ENCODE measurements around the gene HCFC2.

Gene HCFC2

GRCh38 chr12:104058802-104059201 lies 5.5 kb upstream of the HCFC2 start:
- Histone ChIP-seq H3K4me1 (ENCODE audit: control insufficient read depth in 1 of 2, insufficient read depth in 1 of 2, low read depth in 1 of 2, low read length in 1 of 2) (peaks cover 4 to 5% of the 10 kb centered on the region in 2 experiments), H3K27ac (no peak overlapping the region), H3K36me3 (no peaks in the 10 kb centered on the region), H3K4me3 (ENCODE audit: low read depth in 1 of 2, low read length in 1 of 2) (no peak overlapping the region), H3K27me3 (peaks cover 26% of the 10 kb centered on the region), H3K9me3 (no peaks in the 10 kb centered on the region)
- no peak for TF ChIP-seq CTCF (IDR thresholded peaks at IDR 0.05)

- no peaks in the 10 kb centered on the region for H3K9me3 ChIP-seq
- peaks cover 23% of the 10 kb centered on the region for H3K27me3 ChIP-seq
- no peak overlapping the region for H3K4me3 ChIP-seq (ENCODE audit: low read depth in 1 of 2, low read length in 1 of 2)
- H3K4me1 ChIP-seq (ENCODE audit: control insufficient read depth in 1 of 2, insufficient read depth in 1 of 2, low read depth in 1 of 2, low read length in 1 of 2), result peaks cover 10 to 14% of the 10 kb centered on the region in 2 experiments
- no peak for TF ChIP-seq CTCF (IDR thresholded peaks at IDR 0.05)
- no peak overlapping the region for H3K27ac ChIP-seq
- no peaks in the 10 kb centered on the region for H3K36me3 ChIP-seq
These were observed 4.4 kb upstream of the HCFC2 start for GRCh38 chr12:104059963-104060362.

GRCh38 chr12:104060791-104061190 lies 3.5 kb upstream of the HCFC2 start:
- Histone ChIP-seq H3K4me1 (ENCODE audit: control insufficient read depth in 1 of 2, insufficient read depth in 1 of 2, low read depth in 1 of 2, low read length in 1 of 2) (peaks cover 15 to 21% of the 10 kb centered on the region in 2 experiments), H3K36me3 (no peaks in the 10 kb centered on the region), H3K27ac (no peak overlapping the region), H3K4me3 (ENCODE audit: low read depth in 1 of 2, low read length in 1 of 2) (no peak overlapping the region), H3K27me3 (peaks cover 23% of the 10 kb centered on the region), H3K9me3 (no peaks in the 10 kb centered on the region)
- no peak for TF ChIP-seq CTCF (IDR thresholded peaks at IDR 0.05)

GRCh38 chr12:104063712-104064030 lies 660 bp upstream of the HCFC2 start:
- Histone ChIP-seq H3K9me3 (no peaks in the 10 kb centered on the region), H3K27me3 (peaks cover 23% of the 10 kb centered on the region), H3K4me3 (ENCODE audit: low read depth in 1 of 2, low read length in 1 of 2) (peak overlapping the region; percentile 88 to 95), H3K36me3 (peaks cover 10% of the 10 kb centered on the region), H3K4me1 (ENCODE audit: control insufficient read depth in 1 of 2, insufficient read depth in 1 of 2, low read depth in 1 of 2, low read length in 1 of 2) (peaks cover 15 to 21% of the 10 kb centered on the region in 2 experiments), H3K27ac (peak overlapping the region; percentile 74)
- no peak for TF ChIP-seq CTCF (IDR thresholded peaks at IDR 0.05)

GRCh38 chr12:104064842-104065427 lies 604 bp downstream of the HCFC2 start:
- Histone ChIP-seq H3K36me3 (peaks cover 13% of the 10 kb centered on the region), H3K27me3 (peaks cover 23% of the 10 kb centered on the region), H3K4me1 (ENCODE audit: control insufficient read depth in 1 of 2, insufficient read depth in 1 of 2, low read depth in 1 of 2, low read length in 1 of 2) (peaks cover 15 to 21% of the 10 kb centered on the region in 2 experiments), H3K4me3 (ENCODE audit: low read depth in 1 of 2, low read length in 1 of 2) (peak overlapping the region; percentile 88 to 95), H3K27ac (peak overlapping the region; percentile 74), H3K9me3 (no peaks in the 10 kb centered on the region)
- TF ChIP-seq CTCF (IDR thresholded peaks at IDR 0.05), result no peak

Data from neutrophil (primary cell).